Ovary (tissue), 9 donors: Measurements from ENCODE around the gene R3HDM2. TPM values are rescaled to one million over a fixed set of nuclear protein-coding genes. Genes with fewer than 3 reads are reported as not detected.

Source experiments
- DNase-seq, 5 donors: peaks; one replicate each; pipeline ENCODE4 v3.0.0-alpha.2; 2019 to 2020
- H3K27ac ChIP-seq, 2 donors: fragments of 200-600 bp; one replicate each; pipeline versions ENCODE4 v1.5.1 to v1.8.0; 2019 to 2022
- H3K27me3 ChIP-seq: fragments of 200-600 bp; one replicate; pipeline ENCODE4 v1.8.0; 2022
- H3K36me3 ChIP-seq: fragments of 200-600 bp; sonication (generic); one replicate; pipeline ENCODE4 v1.5.1; 2019
- H3K4me1 ChIP-seq: one replicate; pipeline ENCODE4 v1.8.1; 2013; ENCODE audit warnings: mild to moderate bottlenecking, moderate library complexity; ENCODE audit not compliant: insufficient read depth
- H3K4me3 ChIP-seq: fragments of 200-600 bp; sonication (generic); one replicate; pipeline ENCODE4 v1.5.1; 2017
- H3K9me3 ChIP-seq, 2 donors: fragments of 200-600 bp in 1 of 2; sonication (generic) in 1 of 2; one replicate each; pipeline versions ENCODE4 v1.5.1 to v1.8.1; 2013 to 2019; ENCODE audit warnings: mild to moderate bottlenecking in 1 of 2, moderate library complexity in 1 of 2
- EP300 ChIP-seq: sonication (generic); formaldehyde crosslinking; IDR thresholded peaks from one replicate; pipeline ENCODE4 v1.6.1; 2017; ENCODE audit warnings: antibody characterized with exemption
- POLR2A ChIP-seq: fragments of 450-650 bp; IDR thresholded peaks from one replicate; pipeline ENCODE4 v1.6.1; 2017; ENCODE audit warnings: antibody characterized with exemption, mild to moderate bottlenecking, moderate library complexity
- WGBS, 3 donors: extraction: QIAGEN DNeasy Blood & Tissue Kit in 1 of 3; methylation state at CpG; one replicate each; pipeline versions ENCODE4 v1.1.5 to v1.1.7; 2013 to 2017; 5-methylcytosine and 5-hydroxymethylcytosine counted together
- intact Hi-C, 4 donors: fragments of 100-400 bp; cut with DNase I; formaldehyde crosslinking; loops; one replicate each; pipeline versions ENCODE4 v1.11.0 to v1.15.1; 2022 to 2023
- polyA plus RNA-seq, 2 donors: library from polyadenylated mRNA; stranded (reverse); fragments of 200-250 nt in 1 of 2; fragments of 350-450 nt in 1 of 2; fragmentation: Illumina TruSeq in 1 of 2; extraction: RNeasy Lipid Tissue Mini Kit (QIAGEN cat#74804) in 1 of 2; gene quantifications; one replicate each; pipeline ENCODE4 v1.2.3, GENCODE V29; 2013 to 2014
- total RNA-seq, 7 donors: library from RNA; depleted of rRNA in 2 of 7; stranded (reverse); fragments of >200 nt in 2 of 7; fragmentation: NEBNext Ultra II Directional in 3 of 7; extraction: Animal tissue kit (Norgen Biotek cat#: 25700) in 3 of 7; gene quantifications; one replicate each; pipeline versions ENCODE4 v1.1.0 to v1.2.4, GENCODE V29; 2016 to 2023
- TF ChIP-seq, protein P1 (sequence below), 3 donors: fragments of 450-650 bp in 2 of 3; fragments of 200-600 bp in 1 of 3; IDR thresholded peaks; one replicate each; pipeline versions ENCODE4 v1.5.1 to v1.8.0; 2016 to 2022; ENCODE audit warnings: antibody characterized with exemption in 3 of 3, mild to moderate bottlenecking in 1 of 3
- donor health status: DM: no; HTN: no; CAD: no; lungs with moderate emphysema.
- donor health status: DM: no; HTN: no; CAD: no.
- donor health status: Bipolar disorder and iron deficiency.
- donor health status: DM: yes; HTN: yes; CAD: no.
- donor health status: DM: no; HTN: no; CAD: no.
- donor health status: DM: yes; HTN: yes; CAD: no.

R3HDM2 gene
- total and polyA plus RNA-seq, 9 donors, result 24.3 to 81.4 (median 65.6) TPM

DNA sequence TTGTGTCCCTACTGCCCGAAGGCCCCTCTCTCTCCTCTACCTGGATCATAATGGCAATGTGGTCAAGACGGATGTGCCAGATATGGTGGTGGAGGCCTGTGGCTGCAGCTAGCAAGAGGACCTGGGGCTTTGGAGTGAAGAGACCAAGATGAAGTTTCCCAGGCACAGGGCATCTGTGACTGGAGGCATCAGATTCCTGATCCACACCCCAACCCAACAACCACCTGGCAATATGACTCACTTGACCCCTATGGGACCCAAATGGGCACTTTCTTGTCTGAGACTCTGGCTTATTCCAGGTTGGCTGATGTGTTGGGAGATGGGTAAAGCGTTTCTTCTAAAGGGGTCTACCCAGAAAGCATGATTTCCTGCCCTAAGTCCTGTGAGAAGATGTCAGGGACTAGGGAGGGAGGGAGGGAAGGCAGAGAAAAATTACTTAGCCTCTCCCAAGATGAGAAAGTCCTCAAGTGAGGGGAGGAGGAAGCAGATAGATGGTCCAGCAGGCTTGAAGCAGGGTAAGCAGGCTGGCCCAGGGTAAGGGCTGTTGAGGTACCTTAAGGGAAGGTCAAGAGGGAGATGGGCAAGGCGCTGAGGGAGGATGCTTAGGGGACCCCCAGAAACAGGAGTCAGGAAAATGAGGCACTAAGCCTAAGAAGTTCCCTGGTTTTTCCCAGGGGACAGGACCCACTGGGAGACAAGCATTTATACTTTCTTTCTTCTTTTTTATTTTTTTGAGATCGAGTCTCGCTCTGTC lies 26.1 kb upstream of the R3HDM2 start:
- H3K4me1 ChIP-seq, result peaks cover 7% of the 10 kb centered on the region
- TF ChIP-seq, protein P1, sequence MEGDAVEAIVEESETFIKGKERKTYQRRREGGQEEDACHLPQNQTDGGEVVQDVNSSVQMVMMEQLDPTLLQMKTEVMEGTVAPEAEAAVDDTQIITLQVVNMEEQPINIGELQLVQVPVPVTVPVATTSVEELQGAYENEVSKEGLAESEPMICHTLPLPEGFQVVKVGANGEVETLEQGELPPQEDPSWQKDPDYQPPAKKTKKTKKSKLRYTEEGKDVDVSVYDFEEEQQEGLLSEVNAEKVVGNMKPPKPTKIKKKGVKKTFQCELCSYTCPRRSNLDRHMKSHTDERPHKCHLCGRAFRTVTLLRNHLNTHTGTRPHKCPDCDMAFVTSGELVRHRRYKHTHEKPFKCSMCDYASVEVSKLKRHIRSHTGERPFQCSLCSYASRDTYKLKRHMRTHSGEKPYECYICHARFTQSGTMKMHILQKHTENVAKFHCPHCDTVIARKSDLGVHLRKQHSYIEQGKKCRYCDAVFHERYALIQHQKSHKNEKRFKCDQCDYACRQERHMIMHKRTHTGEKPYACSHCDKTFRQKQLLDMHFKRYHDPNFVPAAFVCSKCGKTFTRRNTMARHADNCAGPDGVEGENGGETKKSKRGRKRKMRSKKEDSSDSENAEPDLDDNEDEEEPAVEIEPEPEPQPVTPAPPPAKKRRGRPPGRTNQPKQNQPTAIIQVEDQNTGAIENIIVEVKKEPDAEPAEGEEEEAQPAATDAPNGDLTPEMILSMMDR (IDR thresholded peaks at IDR 0.05), result no peak
- TF ChIP-seq POLR2A (no peak), EP300 (no peak)
- no peaks in the 10 kb centered on the region for H3K27me3 ChIP-seq
- DNase-seq, result no peak
- 92 to 94% (median 93%) methylated on average over 6 of the region's 6 CpGs for WGBS, 3 donors
- no peak overlapping the region for H3K27ac ChIP-seq
- H3K4me3 ChIP-seq, result no peak overlapping the region
- no peaks in the 10 kb centered on the region for H3K36me3 ChIP-seq
- intact Hi-C loops, result loop anchor here in 3 of 4 donors (5.0 to 10.0 kb wide), 4 partner anchors 145 to 170 kb away; no protein-coding TSS in a partner anchor
- no peaks in the 10 kb centered on the region for H3K9me3 ChIP-seq

DNA sequence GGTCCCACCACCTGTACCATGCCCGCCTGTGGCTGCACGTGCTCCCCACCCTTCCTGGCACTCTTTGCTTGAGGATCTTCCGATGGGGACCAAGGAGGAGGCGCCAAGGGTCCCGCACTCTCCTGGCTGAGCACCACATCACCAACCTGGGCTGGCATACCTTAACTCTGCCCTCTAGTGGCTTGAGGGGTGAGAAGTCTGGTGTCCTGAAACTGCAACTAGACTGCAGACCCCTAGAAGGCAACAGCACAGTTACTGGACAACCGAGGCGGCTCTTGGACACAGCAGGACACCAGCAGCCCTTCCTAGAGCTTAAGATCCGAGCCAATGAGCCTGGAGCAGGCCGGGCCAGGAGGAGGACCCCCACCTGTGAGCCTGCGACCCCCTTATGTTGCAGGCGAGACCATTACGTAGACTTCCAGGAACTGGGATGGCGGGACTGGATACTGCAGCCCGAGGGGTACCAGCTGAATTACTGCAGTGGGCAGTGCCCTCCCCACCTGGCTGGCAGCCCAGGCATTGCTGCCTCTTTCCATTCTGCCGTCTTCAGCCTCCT lies 25.4 kb upstream of the R3HDM2 start:
- Histone ChIP-seq H3K4me1 (peaks cover 7% of the 10 kb centered on the region), H3K27ac (no peak overlapping the region), H3K4me3 (no peak overlapping the region), H3K9me3 (no peaks in the 10 kb centered on the region), H3K27me3 (no peaks in the 10 kb centered on the region), H3K36me3 (no peaks in the 10 kb centered on the region)
- intact Hi-C loops, result loop anchor here in 3 of 4 donors (5.0 to 10.0 kb wide), 4 partner anchors 144 to 171 kb away; no protein-coding TSS in a partner anchor
- WGBS, 3 donors, result 42 to 43% (median 43%) methylated on average over 15 of the region's 15 CpGs
- TF ChIP-seq, protein P1 (IDR thresholded peaks at IDR 0.05), result no peak
- no peak for TF ChIP-seq EP300
- no peak for TF ChIP-seq POLR2A
- no peak for DNase-seq

DNA sequence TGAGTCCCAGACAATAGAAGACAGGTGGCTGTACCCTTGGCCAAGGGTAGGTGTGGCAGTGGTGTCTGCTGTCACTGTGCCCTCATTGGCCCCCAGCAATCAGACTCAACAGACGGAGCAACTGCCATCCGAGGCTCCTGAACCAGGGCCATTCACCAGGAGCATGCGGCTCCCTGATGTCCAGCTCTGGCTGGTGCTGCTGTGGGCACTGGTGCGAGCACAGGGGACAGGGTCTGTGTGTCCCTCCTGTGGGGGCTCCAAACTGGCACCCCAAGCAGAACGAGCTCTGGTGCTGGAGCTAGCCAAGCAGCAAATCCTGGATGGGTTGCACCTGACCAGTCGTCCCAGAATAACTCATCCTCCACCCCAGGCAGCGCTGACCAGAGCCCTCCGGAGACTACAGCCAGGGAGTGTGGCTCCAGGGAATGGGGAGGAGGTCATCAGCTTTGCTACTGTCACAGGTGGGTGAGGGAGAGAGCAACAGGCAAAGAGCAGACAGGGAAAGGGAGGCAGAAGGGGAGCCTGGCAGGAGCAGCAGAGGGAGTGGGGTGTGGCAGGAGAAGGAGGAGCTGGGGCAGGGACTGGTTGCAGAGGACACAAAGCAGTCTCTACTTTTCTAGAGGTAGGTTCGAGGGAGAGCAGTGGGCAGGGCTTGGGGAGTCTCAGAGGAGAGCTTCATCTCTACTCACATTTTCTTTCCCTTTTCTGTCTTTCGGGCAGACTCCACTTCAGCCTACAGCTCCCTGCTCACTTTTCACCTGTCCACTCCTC lies 24.7 kb upstream of the R3HDM2 start:
- Histone ChIP-seq H3K9me3 (no peaks in the 10 kb centered on the region), H3K36me3 (no peaks in the 10 kb centered on the region), H3K27me3 (no peaks in the 10 kb centered on the region), H3K27ac (no peak overlapping the region), H3K4me1 (peaks cover 1% of the 10 kb centered on the region), H3K4me3 (no peak overlapping the region)
- WGBS, 3 donors, result 30 to 48% (median 47%) methylated on average over 8 to 10 of the region's 10 CpGs
- no peak for DNase-seq
- intact Hi-C loops, result loop anchor here in 3 of 4 donors (5.0 to 10.0 kb wide), 4 partner anchors 143 to 172 kb away; no protein-coding TSS in a partner anchor
- TF ChIP-seq, protein P1 (IDR thresholded peaks at IDR 0.05), result no peak
- no peak for TF ChIP-seq POLR2A
- no peak for TF ChIP-seq EP300

DNA sequence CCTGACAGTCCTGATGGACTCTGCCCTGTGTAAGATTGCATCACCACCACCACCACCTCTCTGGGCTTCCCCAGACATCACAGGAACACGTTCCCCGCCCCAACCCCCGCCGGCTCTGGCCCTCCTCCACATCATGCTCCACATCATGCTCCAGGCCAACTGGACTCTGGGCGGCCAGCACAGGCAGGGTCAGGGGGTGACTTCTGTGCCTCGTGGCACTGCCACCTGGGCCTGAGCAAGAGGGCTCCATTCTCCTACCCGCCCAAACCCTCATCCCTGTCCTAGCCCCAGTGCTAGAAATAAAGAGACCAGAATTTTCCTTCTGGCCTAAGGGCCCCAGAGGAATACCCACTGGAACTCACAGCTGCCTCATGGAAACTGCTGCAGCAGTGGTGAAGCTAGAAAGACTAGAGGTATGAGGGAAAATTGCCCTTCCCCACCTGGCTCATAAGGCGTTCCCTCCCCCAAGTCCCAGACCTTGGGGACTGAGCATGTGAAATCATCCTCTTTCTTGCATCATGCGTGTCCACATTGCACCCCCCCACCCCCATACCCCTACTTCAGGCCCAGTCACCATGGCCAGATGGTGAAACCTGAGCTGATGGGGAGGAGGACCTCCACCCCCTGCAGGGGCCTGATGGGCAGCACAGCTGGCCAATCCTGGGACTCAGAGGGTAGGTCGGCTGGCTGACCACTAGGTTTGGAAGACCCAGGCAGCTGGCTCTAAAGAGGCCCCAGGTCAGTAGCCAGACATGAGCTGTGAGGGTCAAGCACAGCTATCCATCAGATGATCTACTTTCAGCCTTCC lies 23.9 kb upstream of the R3HDM2 start, which contains the start of gene INHBE:
Gene INHBE, plus strand, starts transcription at position 742 of the 808 bp plus-strand sequence. CDS start 230 bp downstream, outside the sequence.
- H3K9me3 ChIP-seq, result no peaks in the 10 kb centered on the region
- H3K36me3 ChIP-seq, result no peaks in the 10 kb centered on the region
- DNase-seq, result no peak
- H3K4me3 ChIP-seq, result no peak within 1 kb of the TSS
- no peak for TF ChIP-seq POLR2A
- TF ChIP-seq, protein P1 (IDR thresholded peaks at IDR 0.05), result no peak
- no peak for TF ChIP-seq EP300
- no peaks in the 10 kb centered on the region for H3K27me3 ChIP-seq
- no peak within 1 kb of the TSS for H3K27ac ChIP-seq
- WGBS, 3 donors, result 38 to 42% (median 40%) methylated on average over 10 of the region's 10 CpGs
- intact Hi-C loops, result loop anchor here (5.0 to 10.0 kb wide), 6 partner anchors 142 to 192 kb away; no protein-coding TSS in a partner anchor
- peaks cover 1% of the 10 kb centered on the region for H3K4me1 ChIP-seq
